GM23248 (cell line): ENCODE data around the gene NYAP2. TPM values are rescaled to one million over a fixed set of nuclear protein-coding genes. Genes with fewer than 3 reads are reported as not detected.

Source experiments
- DNase-seq: peaks from one replicate; pipeline ENCODE4 v3.0.0-alpha.2; 2015
- H2AFZ ChIP-seq: fragments of 200-600 bp; sonication (generic); 2 replicates; pipeline ENCODE4 v1.6.1; 2016; ENCODE audit warnings: antibody characterized with exemption
- H3F3A ChIP-seq: fragments of 200-600 bp; sonication (generic); 2 replicates; pipeline ENCODE4 v1.6.1; 2016; ENCODE audit warnings: mild to moderate bottlenecking, antibody characterized with exemption, mixed run types; ENCODE audit not compliant: insufficient read depth
- H3K27ac ChIP-seq: fragments of 200-600 bp; sonication (generic); 2 replicates; pipeline ENCODE4 v1.5.1; 2016; ENCODE audit warnings: mild to moderate bottlenecking
- H3K27me3 ChIP-seq: fragments of 200-600 bp; sonication (generic); replicated peaks from 2 replicates; pipeline ENCODE4 v1.6.1; 2016; ENCODE audit warnings: mild to moderate bottlenecking; ENCODE audit not compliant: insufficient read depth
- H3K36me3 ChIP-seq: fragments of 200-600 bp; sonication (generic); 2 replicates; pipeline ENCODE4 v1.6.1; 2016; ENCODE audit warnings: low read depth, mild to moderate bottlenecking
- H3K4me1 ChIP-seq: fragments of 200-600 bp; sonication (generic); 2 replicates; pipeline ENCODE4 v1.6.1; 2016; ENCODE audit warnings: mild to moderate bottlenecking; ENCODE audit not compliant: insufficient read depth
- H3K4me2 ChIP-seq: fragments of 200-600 bp; sonication (generic); one replicate; pipeline ENCODE4 v1.6.1; 2016; ENCODE audit warnings: mild to moderate bottlenecking; ENCODE audit not compliant: unreplicated experiment
- H3K4me3 ChIP-seq: fragments of 200-600 bp; sonication (generic); 2 replicates; pipeline ENCODE4 v1.5.1; 2016; ENCODE audit warnings: mild to moderate bottlenecking
- H3K79me2 ChIP-seq: fragments of 200-600 bp; sonication (generic); 2 replicates; pipeline ENCODE4 v1.6.1; 2016; ENCODE audit warnings: mild to moderate bottlenecking; ENCODE audit not compliant: insufficient read depth
- H3K9ac ChIP-seq: fragments of 200-600 bp; sonication (generic); 2 replicates; pipeline ENCODE4 v1.6.1; 2016; ENCODE audit warnings: mild to moderate bottlenecking
- H3K9me2 ChIP-seq: fragments of 200-600 bp; sonication (generic); 2 replicates; pipeline ENCODE4 v1.6.1; 2016; ENCODE audit warnings: mixed run types, mild to moderate bottlenecking, moderate library complexity; ENCODE audit not compliant: insufficient read depth
- H3K9me3 ChIP-seq: fragments of 200-600 bp; sonication (generic); one replicate; pipeline ENCODE4 v1.6.1; 2017; ENCODE audit warnings: low read depth
- H4K20me1 ChIP-seq: fragments of 200-600 bp; sonication (generic); 2 replicates; pipeline ENCODE4 v1.6.0; 2016; ENCODE audit not compliant: insufficient read depth
- EZH2 ChIP-seq: fragments of 200-600 bp; sonication (generic); IDR thresholded peaks from 2 replicates; pipeline ENCODE4 v1.6.1; 2018; ENCODE audit warnings: antibody characterized with exemption, mild to moderate bottlenecking; ENCODE audit not compliant: insufficient read depth, poor library complexity, severe bottlenecking
- EZH2phosphoT487 ChIP-seq: fragments of 200-600 bp; sonication (generic); IDR thresholded peaks from 2 replicates; pipeline ENCODE4 v1.6.1; 2018; ENCODE audit warnings: antibody characterized with exemption, moderate library complexity, mild to moderate bottlenecking, low read depth; ENCODE audit not compliant: insufficient read depth
- WGBS, 2 experiments: methylation state at CpG; one replicate each; pipeline ENCODE4 v1.1.6; 2015 to 2017; ENCODE audit warnings: low lambda C conversion rate in 2 of 2, low coverage in 1 of 2; ENCODE audit errors: missing lambda C conversion rate in 2 of 2; 5-methylcytosine and 5-hydroxymethylcytosine counted together
- in situ Hi-C: fragments of 300-500 bp; cut with MboI; formaldehyde crosslinking; loops from 2 replicates; pipeline ENCODE4 v1.15.0; 2020
- polyA plus RNA-seq: library from polyadenylated mRNA; unstranded; fragments of >200 nt; fragmentation: Nextera tagmentation; extraction: Ambion mirVana; gene quantifications from 2 replicates; pipeline ENCODE4 v1.2.1, GENCODE V29; 2016
- total RNA-seq: library from RNA; depleted of rRNA; stranded (reverse); fragments of >200 nt; shearing (Covaris generic); gene quantifications from 2 replicates; pipeline ENCODE4 v1.2.3, GENCODE V29; 2014; rRNA removed

NYAP2 gene
- total RNA-seq, result not detected in 2 replicates
- polyA plus RNA-seq, result not detected in 2 replicates

- Histone ChIP-seq H3K9me2 (0 out of 2 replicates have a peak, but pooled peaks cover 4% of the 10 kb centered on the region), H3K4me3 (no peak within 1 kb of the TSS), H3K9me3 (no peaks in the 10 kb centered on the region), H3F3A (no peaks in the 10 kb centered on the region), H3K4me1 (no peaks in the 10 kb centered on the region), H2AFZ (no peak within 1 kb of the TSS), H4K20me1 (no peaks in the 10 kb centered on the region), H3K9ac (no peak within 1 kb of the TSS), H3K79me2 (no peaks in the 10 kb centered on the region), H3K27me3 (no peaks in the 10 kb centered on the region), H3K4me2 (no peak within 1 kb of the TSS), H3K36me3 (no peaks in the 10 kb centered on the region), H3K27ac (no peak within 1 kb of the TSS)
- in situ Hi-C loops, result no loop called here
- 18 to 24% methylated on average over 5 of the region's 5 CpGs for WGBS, 2 experiments
- no peak for TF ChIP-seq EZH2
- no peak for TF ChIP-seq EZH2phosphoT487
- DNase-seq, result no peak
Observed at GRCh38 chr2:225399504-225399903, at the start of gene NYAP2. NYAP2 (plus strand) TSS chr2:225399710; CDS start chr2:225408881, 9,171 bp downstream.

DNA sequence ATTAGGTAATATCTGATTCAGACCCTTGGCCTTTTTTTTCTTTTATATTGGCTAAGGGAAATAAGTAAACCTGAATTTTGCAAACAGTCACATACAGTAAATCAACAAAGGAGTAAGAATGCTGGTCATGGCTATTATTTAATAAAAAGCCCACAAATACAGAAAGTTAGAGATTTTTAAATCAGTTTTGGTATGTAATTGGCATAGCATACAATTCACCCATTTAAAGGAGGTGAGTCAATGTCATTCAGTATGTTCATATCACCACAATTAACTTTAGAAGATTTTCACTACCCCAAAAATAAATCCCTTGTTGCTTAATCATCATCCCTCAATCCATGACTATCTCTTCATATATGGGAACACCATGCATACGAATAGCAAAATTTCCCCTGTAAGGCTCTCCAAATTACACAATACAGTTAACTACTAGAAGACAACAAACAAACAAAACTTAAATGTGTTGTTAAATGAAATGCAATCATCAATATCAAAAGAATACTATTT is 45.9 kb upstream of the NYAP2 start:
- no peaks in the 10 kb centered on the region for H3K4me1 ChIP-seq
- H3K27ac ChIP-seq, result no peak overlapping the region
- no peaks in the 10 kb centered on the region for H3K9me3 ChIP-seq
- DNase-seq, result no peak
- no peaks in the 10 kb centered on the region for H4K20me1 ChIP-seq
- no peaks in the 10 kb centered on the region for H3K79me2 ChIP-seq
- in situ Hi-C loops, result no loop called here
- H3K36me3 ChIP-seq, result no peaks in the 10 kb centered on the region
- H3K9ac ChIP-seq, result no peak overlapping the region
- H3K27me3 ChIP-seq, result 0 out of 2 replicates have a peak, but pooled peaks cover 24% of the 10 kb centered on the region
- no peaks in the 10 kb centered on the region for H3F3A ChIP-seq
- no peaks in the 10 kb centered on the region for H3K9me2 ChIP-seq
- H2AFZ ChIP-seq, result no peak overlapping the region
- TF ChIP-seq EZH2phosphoT487 (no peak), EZH2 (no peak)
- 37 to 45% methylated on average over 1 of the region's 1 CpG for WGBS, 2 experiments
- H3K4me3 ChIP-seq, result no peak overlapping the region
- H3K4me2 ChIP-seq, result no peak overlapping the region

DNA sequence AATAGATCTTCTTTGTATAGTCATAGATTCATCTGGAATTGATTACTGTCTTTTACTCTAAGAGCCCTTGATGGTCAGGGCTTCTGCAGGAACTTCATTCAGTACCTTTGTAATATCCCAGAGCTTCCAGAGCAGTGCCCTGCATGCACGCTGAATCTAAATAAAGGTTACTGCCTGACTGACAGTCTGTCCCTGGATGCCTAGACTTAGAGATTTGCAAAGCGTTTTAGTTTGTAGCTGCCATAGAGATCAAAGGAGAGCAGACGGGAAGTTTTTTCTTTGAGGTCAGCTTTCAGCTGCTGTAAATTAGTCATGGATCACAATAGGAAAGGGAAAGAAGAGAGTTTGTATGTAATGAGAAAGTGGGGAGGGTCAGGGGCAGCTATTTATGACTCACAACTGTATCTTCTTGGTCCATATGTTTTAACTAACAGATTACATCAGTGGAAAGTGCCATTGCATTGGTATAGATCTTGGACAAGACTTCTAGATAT is 45.2 kb upstream of the NYAP2 start:
- no peak overlapping the region for H3K4me2 ChIP-seq
- in situ Hi-C loops, result no loop called here

GRCh38 chr2:225355788-225356187 is 43.7 kb upstream of the NYAP2 start:
- H3K4me1 ChIP-seq, result no peaks in the 10 kb centered on the region
- H3K9me2 ChIP-seq, result no peaks in the 10 kb centered on the region
- H3K27ac ChIP-seq, result no peak overlapping the region
- H3K4me3 ChIP-seq, result no peak overlapping the region
- 9% methylated on average over 3 of the region's 3 CpGs for WGBS, 2 experiments
- in situ Hi-C loops, result no loop called here
- H3K79me2 ChIP-seq, result no peaks in the 10 kb centered on the region
- H2AFZ ChIP-seq, result no peak overlapping the region
- H3K4me2 ChIP-seq, result no peak overlapping the region
- H3K27me3 ChIP-seq, result 0 out of 2 replicates have a peak, but pooled peaks cover 24% of the 10 kb centered on the region
- no peak overlapping the region for H3K9ac ChIP-seq
- no peaks in the 10 kb centered on the region for H3F3A ChIP-seq
- no peak for DNase-seq
- no peak for TF ChIP-seq EZH2
- no peak for TF ChIP-seq EZH2phosphoT487
- no peaks in the 10 kb centered on the region for H3K9me3 ChIP-seq
- H4K20me1 ChIP-seq, result no peaks in the 10 kb centered on the region
- no peaks in the 10 kb centered on the region for H3K36me3 ChIP-seq

More for the DNA sequence above, 45.2 kb upstream of the NYAP2 start:
- Histone ChIP-seq H3K79me2 (no peaks in the 10 kb centered on the region), H3K9me3 (no peaks in the 10 kb centered on the region), H3K9me2 (no peaks in the 10 kb centered on the region), H3K27ac (no peak overlapping the region), H3K4me1 (no peaks in the 10 kb centered on the region), H3K9ac (no peak overlapping the region), H3K27me3 (0 out of 2 replicates have a peak, but pooled peaks cover 24% of the 10 kb centered on the region), H3K4me3 (no peak overlapping the region), H3F3A (no peaks in the 10 kb centered on the region), H2AFZ (no peak overlapping the region), H4K20me1 (no peaks in the 10 kb centered on the region), H3K36me3 (no peaks in the 10 kb centered on the region)
- TF ChIP-seq EZH2, result no peak
- TF ChIP-seq EZH2phosphoT487, result no peak
- peak; percentile 24 for DNase-seq
- WGBS, 2 experiments, result 0 to 4% methylated on average over 3 of the region's 3 CpGs
